Activated T-cell treated with anti-CD3 and anti-CD28 coated beads, Interleukin-2, amount 50 U/mL, for 1 hour (primary cell): Measurements from ENCODE around the gene ATG5.

Experiments
- DNase-seq: peaks from one replicate; pipeline ENCODE4 v3.0.0-alpha.2; 2020

The ATG5 gene

DNA sequence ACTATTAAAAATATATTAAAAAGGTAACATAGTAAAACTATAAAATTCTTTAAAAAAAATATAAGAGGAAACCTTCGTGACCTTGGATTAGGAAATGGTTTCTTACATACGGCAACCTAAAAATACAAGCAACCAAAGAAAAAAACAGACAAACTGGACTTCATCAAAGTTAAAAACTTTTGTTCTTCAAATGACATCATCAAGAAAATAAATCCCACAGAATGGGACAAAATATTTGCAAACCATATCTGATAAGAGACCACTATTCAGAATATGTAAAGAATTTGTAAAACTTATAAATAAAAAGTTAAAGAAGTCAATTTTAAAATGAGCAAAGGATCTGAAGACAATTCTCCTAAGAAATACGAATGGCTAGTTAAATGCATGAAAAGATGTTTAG, 110.0 kb downstream of the ATG5 start:
- DNase-seq, result no peak

- no peak for DNase-seq
These were observed 111.0 kb downstream of the ATG5 start for GRCh38 chr6:106214531-106214930.

GRCh38 chr6:106213660-106214289, 111.8 kb downstream of the ATG5 start:
- DNase-seq, result no peak

- no peak for DNase-seq
These were observed 113.0 kb downstream of the ATG5 start for GRCh38 chr6:106212576-106212975.

GRCh38 chr6:106206905-106207304, 118.7 kb downstream of the ATG5 start:
- no peak for DNase-seq

GRCh38 chr6:106204961-106205360, 120.6 kb downstream of the ATG5 start:
- DNase-seq, result no peak

- no peak for DNase-seq
These were observed 125.6 kb downstream of the ATG5 start for GRCh38 chr6:106199998-106200397.

- no peak for DNase-seq
These were observed 126.2 kb downstream of the ATG5 start for GRCh38 chr6:106199331-106199730.

DNA sequence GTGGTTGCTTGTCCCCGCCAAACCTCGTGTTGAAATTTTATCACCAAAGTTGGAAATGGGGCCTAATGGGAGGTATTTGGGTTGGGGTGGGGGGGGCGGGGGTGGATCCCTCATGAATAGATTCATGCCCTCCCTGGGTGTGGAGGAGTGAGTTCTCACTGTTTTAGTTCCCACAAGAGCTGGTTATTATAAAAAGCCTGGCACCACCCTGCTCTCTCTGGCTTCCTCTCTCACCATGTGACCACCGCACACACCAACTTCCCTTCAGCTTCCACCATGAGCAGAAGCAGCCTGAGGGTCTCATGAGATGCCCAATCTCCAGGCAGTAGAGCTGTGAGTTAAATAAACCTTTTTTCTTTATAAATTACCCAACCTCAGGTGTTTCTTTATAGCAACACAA, 128.1 kb downstream of the ATG5 start:
- no peak for DNase-seq

DNA sequence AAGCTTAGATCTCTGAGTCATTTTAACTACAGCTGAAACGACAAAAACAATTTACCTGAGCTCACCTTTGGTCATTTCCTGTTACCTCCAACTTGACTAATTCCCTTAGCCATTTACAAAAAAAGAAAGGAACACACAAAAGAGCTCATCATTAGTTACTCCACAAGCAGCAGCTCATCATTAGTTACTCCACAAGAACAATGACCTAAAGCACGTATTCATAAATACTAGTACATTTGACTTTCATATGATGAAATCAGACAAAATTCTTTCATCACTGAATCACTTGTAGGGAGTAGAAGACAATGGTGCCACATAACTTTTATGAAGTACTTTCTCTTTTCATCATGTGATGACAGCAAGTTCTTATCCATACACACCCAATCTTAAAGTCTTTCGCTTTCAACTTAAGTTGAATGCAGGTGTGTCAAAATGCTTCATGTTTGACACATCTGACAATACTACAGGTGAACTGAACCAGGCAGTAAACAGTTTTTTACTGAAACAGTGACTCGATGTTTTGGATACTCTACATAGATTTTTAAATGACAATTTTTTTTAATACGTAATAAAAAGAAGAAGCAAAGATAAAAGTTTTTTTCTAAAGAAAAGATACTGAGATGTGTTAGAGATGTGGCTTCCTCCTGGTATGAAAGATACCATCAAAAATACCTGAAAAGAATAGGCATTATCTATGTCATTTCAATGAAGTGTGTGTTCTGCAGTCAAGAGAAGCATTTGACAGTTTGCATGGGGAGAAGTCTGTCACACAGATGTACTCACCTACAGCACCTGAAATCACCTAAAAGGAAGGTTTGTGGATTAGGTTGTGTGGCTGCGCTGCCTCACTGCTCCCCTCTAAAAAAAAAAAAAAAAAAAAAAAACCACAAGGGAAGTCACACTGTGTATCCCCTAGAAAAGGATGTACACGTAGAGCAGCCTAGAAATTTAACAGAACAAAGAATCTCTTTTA, 130.3 kb downstream of the ATG5 start:
- no peak for DNase-seq

GRCh38 chr6:106192824-106193223, 132.7 kb downstream of the ATG5 start:
- no peak for DNase-seq

GRCh38 chr6:106188104-106188794, 137.3 kb downstream of the ATG5 start:
- DNase-seq, result no peak

GRCh38 chr6:106187424-106187982, 138.1 kb downstream of the ATG5 start:
- DNase-seq, result no peak

- DNase-seq, result no peak
These were observed 138.8 kb downstream of the ATG5 start for GRCh38 chr6:106186714-106187113.

DNA sequence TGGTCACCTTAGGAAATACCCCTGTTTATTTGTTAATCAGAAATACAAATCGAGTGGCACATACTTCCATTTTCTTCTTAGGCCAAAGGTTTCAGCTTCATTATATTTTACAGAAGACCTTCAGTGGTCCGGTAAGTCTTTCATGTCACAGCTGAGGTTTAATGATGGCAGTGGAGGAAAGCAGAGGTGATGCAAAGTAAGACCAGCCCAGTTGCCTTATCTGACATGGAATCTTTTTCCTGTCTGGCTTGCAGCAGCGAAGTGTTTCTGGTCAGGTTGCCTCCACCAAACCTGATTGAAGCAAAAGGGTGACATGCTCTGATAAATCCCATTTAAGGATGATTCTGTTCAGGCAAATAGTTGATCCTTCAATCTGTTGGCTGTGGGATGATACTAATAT, 139.4 kb downstream of the ATG5 start:
- no peak for DNase-seq

DNA sequence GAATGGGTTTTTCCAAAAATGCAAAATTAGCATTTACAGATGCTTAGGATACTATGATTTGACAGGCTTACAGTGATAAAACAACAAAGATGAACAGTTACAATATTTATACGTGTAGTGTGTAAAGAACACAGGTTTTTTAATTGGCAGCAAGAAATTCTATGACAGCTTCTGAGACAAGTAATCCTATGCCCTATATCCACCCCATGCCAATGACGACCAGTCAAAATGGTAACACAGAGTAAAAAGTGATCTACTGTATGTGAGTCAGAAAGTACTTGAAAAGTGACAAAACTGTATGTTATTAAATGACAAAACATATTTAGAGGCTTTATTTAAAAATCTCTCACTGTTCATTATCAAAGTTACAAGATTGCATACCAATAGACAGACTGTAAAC, 139.9 kb downstream of the ATG5 start:
- DNase-seq, result no peak

DNA sequence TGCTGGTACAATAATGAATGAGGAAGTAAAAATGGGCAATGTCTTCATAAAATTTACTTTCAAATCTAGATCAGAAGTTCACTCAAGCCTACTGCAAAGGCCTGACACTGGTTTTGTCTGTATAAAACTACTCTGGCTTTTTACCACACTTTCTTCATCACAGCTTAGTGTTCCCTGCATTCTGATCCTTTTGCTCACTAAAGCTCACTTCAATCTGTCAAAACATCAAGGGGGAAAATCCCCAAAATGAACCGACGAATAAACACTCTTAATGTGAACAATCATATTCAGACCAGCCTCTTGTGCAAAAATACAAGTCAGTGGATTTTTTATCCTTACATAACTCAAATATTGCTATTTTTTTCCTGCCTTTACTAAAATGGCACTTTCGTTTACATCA, 140.9 kb downstream of the ATG5 start:
- no peak for DNase-seq

- no peak for DNase-seq
These were observed 142.1 kb downstream of the ATG5 start for GRCh38 chr6:106183430-106183829.

- DNase-seq, result no peak
These were observed 143.1 kb downstream of the ATG5 start for GRCh38 chr6:106182455-106182854.

- no peak for DNase-seq
These were observed 143.7 kb downstream of the ATG5 start for GRCh38 chr6:106181664-106182418.

- DNase-seq, result no peak
These were observed 145.4 kb downstream of the ATG5 start for GRCh38 chr6:106180208-106180607.

DNA sequence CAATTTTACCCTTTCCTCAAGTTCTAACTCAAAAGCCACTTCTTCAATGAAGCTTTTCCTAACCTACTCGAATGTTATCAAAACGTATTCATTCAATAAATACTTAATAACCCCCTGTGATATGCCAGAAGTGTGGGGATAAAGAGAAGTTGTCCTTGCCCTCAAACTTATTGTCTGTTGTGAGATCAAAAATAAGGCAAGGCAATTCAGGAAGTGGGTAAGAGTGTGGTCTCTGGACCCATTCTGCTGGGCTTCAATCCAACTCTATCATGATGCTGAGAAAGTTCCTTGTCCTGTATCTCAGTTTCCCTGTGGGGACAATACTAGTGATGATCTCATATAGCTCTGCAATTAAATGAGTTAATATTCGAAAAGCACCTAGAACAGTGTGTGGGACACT, 146.7 kb downstream of the ATG5 start:
- DNase-seq, result no peak

DNA sequence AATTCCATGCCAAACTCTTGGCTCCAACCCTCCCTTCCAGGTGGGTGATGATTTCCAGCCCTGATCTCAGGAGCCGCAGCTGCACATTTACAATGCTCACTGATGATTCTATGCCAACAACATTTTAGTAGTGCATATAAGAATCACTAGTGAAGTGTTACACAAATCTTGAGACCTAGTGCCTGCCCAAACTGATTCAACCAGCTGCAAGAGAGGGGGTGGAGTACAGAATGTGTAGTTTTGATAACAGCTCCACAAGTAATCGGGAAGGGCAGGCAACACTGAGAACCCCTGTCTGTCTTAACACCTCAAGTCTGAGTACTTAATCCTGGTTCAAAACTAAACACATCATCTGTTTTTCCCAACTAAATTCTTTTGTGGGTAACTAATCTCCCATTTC, 147.8 kb downstream of the ATG5 start:
- no peak for DNase-seq
